Measurements from ENCODE around the gene FAM3B.

- TF ChIP-seq POLR2A (IDR thresholded peaks at IDR 0.05; ENCODE audit: low read depth, low read length) (no peak), TAF1 (IDR thresholded peaks at IDR 0.05; ENCODE audit: borderline replicate concordance, low read depth, low read length) (no peak), POLR2AphosphoS5 (IDR thresholded peaks at IDR 0.05; ENCODE audit: low read depth, low read length) (no peak)
These were observed 38.8 kb upstream of the FAM3B start for GRCh38 chr21:41277846-41278245.

Data from GM12892 (cell line).